GM04504 (cell line): ENCODE data around the gene TSPAN6.

Experiments used
- DNase-seq: peaks from one replicate; pipeline ENCODE4 v3.0.0-alpha.2; 2012; ENCODE audit warnings: low read depth

TSPAN6 gene

GRCh38 chrX:100636321-100636991, at the start of gene TSPAN6:
TSPAN6 (minus strand) TSS chrX:100636806; CDS start chrX:100636694, 112 bp downstream.
- peak; percentile 70 for DNase-seq

DNA sequence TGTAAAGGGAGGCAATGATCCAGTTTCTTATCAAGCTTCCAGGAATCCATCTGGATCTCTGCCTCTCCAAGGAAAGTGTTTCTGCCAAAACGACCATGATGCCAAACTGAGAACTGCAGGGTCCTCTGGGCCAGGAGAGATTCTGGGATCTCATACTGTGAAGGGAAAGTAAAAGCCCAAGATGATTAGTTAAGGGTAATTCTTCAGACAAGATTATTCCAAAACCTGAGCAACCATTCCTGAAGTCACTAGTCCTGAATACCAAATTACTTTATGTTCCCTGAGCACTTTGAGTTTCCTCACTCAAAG, 49.3 kb upstream of the TSPAN6 start:
- DNase-seq = no peak

GRCh38 chrX:100685284-100685996, 48.8 kb upstream of the TSPAN6 start:
- peak; percentile 45 for DNase-seq

DNA sequence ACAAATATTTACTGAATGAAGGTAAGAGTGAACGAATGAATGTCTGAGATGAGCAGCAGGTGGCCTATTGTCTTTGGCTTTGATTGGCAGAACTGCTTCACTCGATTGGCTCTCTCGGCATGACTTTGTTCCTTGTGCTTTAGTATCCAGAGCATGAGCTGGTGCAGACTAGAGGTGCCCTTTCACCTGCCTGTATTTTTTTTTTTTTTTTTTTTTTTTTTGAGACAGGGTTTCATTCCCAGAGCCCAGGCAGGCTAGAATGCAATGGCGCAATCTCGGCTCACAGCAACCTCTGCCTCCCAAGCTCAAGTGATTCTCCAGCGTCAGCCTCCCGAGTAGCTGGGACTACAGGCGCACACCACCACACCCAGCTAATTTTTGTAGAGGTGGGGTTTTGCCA, 46.3 kb upstream of the TSPAN6 start:
- no peak for DNase-seq

DNA sequence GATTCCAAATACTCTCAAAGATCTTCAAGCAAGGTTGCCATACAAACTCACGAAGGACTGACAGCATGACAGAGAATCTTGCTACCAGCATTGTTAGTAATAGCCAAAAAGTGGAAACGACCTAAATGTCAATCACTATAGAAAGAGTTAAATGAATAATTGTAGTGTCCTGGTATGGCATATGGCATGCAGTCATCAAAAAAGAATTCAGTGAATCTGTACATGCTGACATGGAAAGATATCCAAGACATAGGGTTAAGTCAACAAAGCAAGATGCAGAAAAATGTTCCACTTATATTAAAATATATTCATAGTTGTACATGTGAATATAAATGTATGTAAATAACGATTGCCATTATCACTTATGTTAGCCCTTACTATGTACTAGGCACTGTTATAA, 45.0 kb upstream of the TSPAN6 start:
- no peak for DNase-seq

- no peak for DNase-seq
Observed at GRCh38 chrX:100680756-100681155, 44.1 kb upstream of the TSPAN6 start.

GRCh38 chrX:100677611-100678181, 41.1 kb upstream of the TSPAN6 start:
- DNase-seq = no peak

GRCh38 chrX:100674705-100675104, 38.1 kb upstream of the TSPAN6 start:
- DNase-seq = no peak

DNA sequence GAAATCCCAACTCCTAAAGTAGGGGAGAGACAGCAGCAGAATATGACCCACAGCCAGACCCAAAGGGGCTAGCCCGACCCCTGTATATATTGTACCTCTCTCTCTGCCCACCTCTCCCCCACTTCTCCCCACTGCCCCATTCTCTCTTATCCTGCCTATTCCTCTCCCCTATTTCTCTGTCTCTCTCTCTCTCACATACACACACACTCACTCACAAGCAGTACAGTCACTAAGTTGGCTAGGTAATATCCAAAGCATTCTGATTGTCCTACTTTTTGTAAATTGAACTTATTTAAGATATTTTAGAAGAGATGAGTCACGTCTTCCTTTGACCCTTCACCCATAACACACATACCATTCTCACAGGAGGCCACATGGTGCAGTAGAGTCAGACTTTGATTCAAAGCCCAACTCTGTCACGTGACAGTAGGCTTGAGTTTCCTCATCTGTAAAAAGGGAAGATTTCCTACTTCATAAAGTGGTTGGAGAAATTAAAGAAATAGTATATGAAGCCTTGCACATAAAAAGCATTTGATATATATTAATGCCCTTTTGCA, 36.9 kb upstream of the TSPAN6 start:
- DNase-seq = no peak

- DNase-seq = no peak
Observed at GRCh38 chrX:100672966-100673365, 36.4 kb upstream of the TSPAN6 start.

DNA sequence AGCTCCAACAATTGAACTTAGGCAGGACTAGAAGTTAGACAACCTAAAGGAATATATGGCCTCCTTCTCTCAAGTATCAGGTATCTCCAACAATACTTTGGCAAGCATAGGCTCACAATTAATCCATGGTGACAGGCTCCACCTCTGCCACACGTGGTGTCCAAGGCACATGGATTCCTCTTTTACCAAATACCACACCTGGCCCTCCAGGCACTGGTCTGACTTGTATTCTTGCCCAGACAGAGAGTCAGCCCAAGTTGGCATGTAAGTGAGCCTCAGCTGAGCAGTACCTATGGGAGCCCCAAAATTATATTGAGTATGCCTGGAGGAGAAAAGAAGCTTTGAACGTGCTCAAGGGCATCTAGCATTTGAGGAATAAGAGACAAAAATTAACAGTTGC, 27.0 kb upstream of the TSPAN6 start:
- no peak for DNase-seq

- no peak for DNase-seq
Observed at GRCh38 chrX:100662796-100663195, 26.2 kb upstream of the TSPAN6 start.

- no peak for DNase-seq
Observed at GRCh38 chrX:100662170-100662569, 25.6 kb upstream of the TSPAN6 start.

DNA sequence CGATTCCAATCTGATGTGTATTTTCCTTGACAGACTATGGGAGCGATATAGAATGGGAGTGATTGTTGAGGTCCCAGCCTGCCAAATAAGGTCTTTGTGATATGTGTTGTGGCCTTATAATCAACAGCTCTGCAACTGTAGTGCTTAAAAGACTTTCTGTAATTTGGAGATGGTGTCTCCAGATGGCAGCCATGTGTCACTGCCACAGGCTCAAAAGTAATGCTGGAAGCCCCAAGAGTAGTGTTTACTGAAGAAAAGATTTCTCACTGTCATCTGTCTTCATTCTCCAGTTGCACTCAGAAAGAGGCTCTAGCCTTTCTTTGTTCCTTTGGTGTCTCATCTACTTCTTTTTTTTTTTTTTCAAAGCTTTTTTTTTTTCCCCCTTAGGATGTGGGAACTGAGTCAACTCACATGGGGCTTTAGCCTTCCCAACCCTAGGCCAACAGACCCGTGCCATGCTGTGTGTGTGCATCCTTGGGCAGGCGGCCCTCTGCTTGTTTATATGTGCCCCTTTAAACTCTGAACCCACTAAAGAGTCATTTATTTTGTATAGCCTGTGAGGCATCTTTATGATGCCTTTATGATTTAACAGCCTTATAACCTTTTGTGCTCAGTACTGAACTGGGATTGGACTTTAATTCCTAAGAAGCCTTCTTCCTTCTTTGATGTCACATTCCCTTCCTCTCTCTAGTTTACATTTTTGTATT, 23.0 kb upstream of the TSPAN6 start:
- no peak for DNase-seq

- no peak for DNase-seq
Observed at GRCh38 chrX:100658941-100659381, 22.4 kb upstream of the TSPAN6 start.

DNA sequence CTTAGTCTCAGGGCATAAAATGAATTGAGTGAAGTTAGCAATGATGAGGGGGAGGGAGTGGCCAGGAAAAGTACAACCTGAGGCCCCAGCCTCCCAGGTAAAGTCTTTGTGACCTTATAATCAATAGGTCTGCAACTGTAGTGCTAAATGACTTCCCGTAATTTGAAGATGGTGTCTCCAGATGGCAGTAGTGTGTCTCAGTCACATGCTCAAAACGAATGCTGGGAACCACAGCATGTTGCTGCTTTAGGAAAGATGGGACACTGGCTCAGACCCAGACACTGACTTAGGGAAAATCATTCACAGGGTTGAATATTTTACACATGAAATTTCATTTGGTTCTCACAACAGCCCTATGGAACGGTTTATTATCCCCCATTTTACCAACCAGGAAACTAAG, 17.7 kb upstream of the TSPAN6 start:
- no peak for DNase-seq

- no peak for DNase-seq
Observed at GRCh38 chrX:100652266-100652665, 15.7 kb upstream of the TSPAN6 start.

GRCh38 chrX:100650841-100651240, 14.2 kb upstream of the TSPAN6 start:
- DNase-seq = no peak

- DNase-seq = peak; percentile 85
Observed at GRCh38 chrX:100649550-100650356, 13.1 kb upstream of the TSPAN6 start.

DNA sequence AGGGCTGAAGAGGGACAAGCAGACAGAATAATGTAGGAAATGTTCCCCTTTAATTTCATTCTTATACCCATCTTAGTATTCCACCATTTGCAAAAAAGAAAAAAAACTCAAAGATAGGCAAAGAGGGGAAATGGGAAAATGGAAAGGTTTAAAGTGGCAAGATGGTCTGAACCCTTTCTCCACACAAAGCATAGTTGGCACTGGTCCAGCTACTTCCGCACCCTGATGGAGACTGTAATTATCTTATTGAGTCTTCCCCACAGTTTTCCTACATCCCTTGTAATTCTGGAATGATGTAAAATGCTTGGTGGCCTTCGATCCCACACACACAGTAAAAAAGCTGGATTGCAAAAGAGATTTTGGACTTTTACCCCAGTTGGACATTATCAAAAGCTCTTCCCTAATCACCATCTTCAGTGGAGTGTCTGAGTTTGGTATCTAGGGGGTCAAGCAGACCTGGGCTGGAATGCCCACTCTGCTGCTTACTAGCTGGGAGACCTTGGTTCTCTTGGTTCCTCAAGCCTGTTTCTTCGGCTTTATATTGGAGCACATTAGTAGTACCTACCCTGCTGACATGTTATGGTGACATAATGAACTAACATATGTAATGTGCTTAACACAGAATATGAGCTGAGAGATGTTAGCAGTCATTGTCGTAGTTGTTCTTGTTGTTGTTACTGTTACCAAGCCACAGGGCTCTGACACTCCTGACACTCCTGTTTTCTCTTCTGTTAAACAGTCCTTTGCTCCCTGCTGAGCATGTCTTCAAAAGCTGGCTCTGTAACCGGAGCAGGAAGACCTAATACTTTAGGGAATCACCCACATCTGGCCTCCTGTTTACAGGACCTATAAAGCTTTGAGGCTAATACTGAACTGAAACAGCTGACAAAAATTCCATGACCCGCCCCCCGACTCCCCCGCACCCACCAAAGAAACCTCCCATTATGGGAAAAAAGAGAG, 12.1 kb upstream of the TSPAN6 start:
- DNase-seq = peak; percentile 66

DNA sequence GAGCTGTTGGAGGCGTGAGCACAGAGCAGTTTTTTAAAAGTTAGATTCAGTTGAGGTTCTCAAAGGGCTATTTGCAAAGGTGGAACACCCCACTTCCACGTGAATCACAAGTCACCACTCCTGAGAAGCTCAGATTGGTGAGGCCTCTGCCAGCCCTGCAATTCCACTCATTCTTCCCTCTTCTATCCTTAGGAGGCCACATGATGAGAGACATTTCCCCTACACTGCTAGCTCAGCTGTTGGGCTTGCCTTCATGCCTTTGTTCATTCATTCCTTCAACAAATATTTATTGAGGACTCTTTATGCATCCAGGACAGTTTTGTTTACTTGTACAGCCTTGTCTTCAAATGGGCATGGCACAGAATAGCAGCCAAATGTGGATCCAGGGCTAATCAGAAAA, 11.1 kb upstream of the TSPAN6 start:
- no peak for DNase-seq
